GM12878 (cell line): ENCODE measurements around the gene SLCO4A1. TPM values are rescaled to one million over a fixed set of nuclear protein-coding genes. Genes with fewer than 3 reads are reported as not detected.

Experiments used
- ATAC-seq: fragments of 200-7000 bp; cut with Tn5 transposase; 3 replicates; pipeline ENCODE4 v1.9.1; 2020; ENCODE audit warnings: mild to moderate bottlenecking, moderate library complexity
- BruUV-seq: library from RNA; stranded (reverse); fragments of 400-500 nt; replicated peaks from 2 replicates; lab custom pipeline; 2021; lab: Mats Ljungman, UMichigan
- CTCF ChIA-PET: fragments of 300-600 bp; sonication (Branson Sonifier 250); formaldehyde crosslinking; extraction: SDS; loops from one replicate; lab custom pipeline; 2021; ENCODE audit warnings: inconsistent platforms; lab: Yijun Ruan, JAX
- POLR2A ChIA-PET: fragments of 350-600 bp; formaldehyde crosslinking; extraction: SDS; loops from one replicate; lab custom pipeline; 2021; ENCODE audit warnings: inconsistent platforms; lab: Charles Lee
- RAD21 ChIA-PET: fragments of 300-600 bp; sonication (Branson Sonifier 250); formaldehyde crosslinking; loops from one replicate; lab custom pipeline; 2023; ENCODE audit warnings: antibody characterized with exemption; ENCODE audit not compliant: unreplicated experiment; lab: Charles Lee
- SMC1A ChIA-PET: fragments of 300-600 bp; sonication (Branson Sonifier 250); formaldehyde crosslinking; loops from one replicate; lab custom pipeline; 2023; ENCODE audit not compliant: unreplicated experiment, uncharacterized antibody; lab: Charles Lee
- DNase-seq: peaks from one replicate; pipeline ENCODE4 v3.0.0-alpha.2; 2011; ENCODE audit warnings: low read depth, low spot score
- FAIRE-seq: peaks from 3 replicates; lab custom pipeline; 2011; peaks lifted over from hg19 to GRCh38; lab: Jason Lieb, UNC
- H2AFZ ChIP-seq: 2 replicates; pipeline ENCODE4 v1.6.0; 2011; ENCODE audit warnings: low read depth, low read length, control low read depth; ENCODE audit not compliant: control insufficient read depth
- H3K27ac ChIP-seq: 2 replicates; pipeline ENCODE4 v1.5.1; 2011; ENCODE audit warnings: control low read depth; ENCODE audit not compliant: control insufficient read depth, insufficient read depth
- H3K27me3 ChIP-seq, 2 experiments: replicated peaks in 1 of 2; 2 replicates each; pipeline versions ENCODE4 v1.6.0 to v1.6.1; 2011; ENCODE audit warnings: low read length in 1 of 2; ENCODE audit not compliant: control insufficient read depth in 2 of 2, insufficient read depth in 2 of 2
- H3K36me3 ChIP-seq, 2 experiments: 2 replicates each; pipeline ENCODE4 v1.5.1; 2011; ENCODE audit warnings: low read length in 1 of 2; ENCODE audit not compliant: control insufficient read depth in 2 of 2, insufficient read depth in 2 of 2
- H3K4me1 ChIP-seq: 2 replicates; pipeline ENCODE4 v1.6.1; 2011; ENCODE audit warnings: mild to moderate bottlenecking, low read length, moderate library complexity, mixed read lengths; ENCODE audit not compliant: control insufficient read depth, insufficient read depth
- H3K4me2 ChIP-seq: 2 replicates; pipeline ENCODE4 v1.6.0; 2011; ENCODE audit warnings: control low read depth; ENCODE audit not compliant: control insufficient read depth, insufficient read depth
- H3K4me3 ChIP-seq: fragments of 200-600 bp; sonication (generic); 2 replicates; pipeline ENCODE4 v1.5.1; 2016
- H3K79me2 ChIP-seq: 2 replicates; pipeline ENCODE4 v1.6.0; 2011; ENCODE audit warnings: low read length; ENCODE audit not compliant: control insufficient read depth, insufficient read depth
- H3K9ac ChIP-seq: 2 replicates; pipeline ENCODE4 v1.8.0; 2011; ENCODE audit warnings: low read length, control low read depth, mixed read lengths; ENCODE audit not compliant: control insufficient read depth, insufficient read depth
- H3K9me3 ChIP-seq: replicated peaks from 3 replicates; pipeline ENCODE4 v1.5.1; 2011; ENCODE audit warnings: mild to moderate bottlenecking, low read length; ENCODE audit not compliant: control insufficient read depth, insufficient read depth
- H4K20me1 ChIP-seq: 2 replicates; pipeline ENCODE4 v1.6.0; 2011; ENCODE audit not compliant: control insufficient read depth, insufficient read depth
- BCL11A ChIP-seq: IDR thresholded peaks from 2 replicates; pipeline ENCODE4 v1.6.1; 2011; ENCODE audit warnings: low read depth, low read length
- BCL3 ChIP-seq: IDR thresholded peaks from 2 replicates; pipeline ENCODE4 v1.6.1; 2011; ENCODE audit warnings: borderline replicate concordance, low read depth, mild to moderate bottlenecking, moderate library complexity, low read length; ENCODE audit not compliant: insufficient read depth, poor library complexity, severe bottlenecking
- BMI1 ChIP-seq: fragments of 450-650 bp; IDR thresholded peaks from 2 replicates; pipeline ENCODE4 v1.6.1; 2016; ENCODE audit warnings: mild to moderate bottlenecking, moderate library complexity, borderline replicate concordance
- FOS ChIP-seq: IDR thresholded peaks from 3 replicates; pipeline ENCODE4 v1.6.1; 2011; ENCODE audit warnings: borderline replicate concordance; ENCODE audit not compliant: insufficient read length; ENCODE audit errors: extremely low read depth
- IRF4 ChIP-seq: IDR thresholded peaks from 2 replicates; pipeline ENCODE4 v1.6.1; 2011; ENCODE audit warnings: low read depth, low read length
- JUND ChIP-seq: IDR thresholded peaks from 2 replicates; pipeline ENCODE4 v1.6.1; 2012; ENCODE audit warnings: low read depth, mild to moderate bottlenecking, low read length, improper control_type of control experiment, moderate library complexity
- PBX3 ChIP-seq: IDR thresholded peaks from 2 replicates; pipeline ENCODE4 v1.6.1; 2011; ENCODE audit warnings: mild to moderate bottlenecking, low read depth, low read length, moderate library complexity; ENCODE audit not compliant: insufficient replicate concordance
- PML ChIP-seq: IDR thresholded peaks from 2 replicates; pipeline ENCODE4 v1.6.1; 2012; ENCODE audit warnings: low read length, inconsistent platforms
- SPI1 ChIP-seq: IDR thresholded peaks from 2 replicates; pipeline ENCODE4 v1.6.1; 2011; ENCODE audit warnings: low read depth, mild to moderate bottlenecking, low read length, moderate library complexity, borderline replicate concordance; ENCODE audit not compliant: insufficient read depth
- TAF1 ChIP-seq: IDR thresholded peaks from 2 replicates; pipeline ENCODE4 v1.6.1; 2011; ENCODE audit warnings: mild to moderate bottlenecking, low read depth, low read length, borderline replicate concordance
- TCF7 ChIP-seq: IDR thresholded peaks from 2 replicates; pipeline ENCODE4 v1.6.1; 2014; ENCODE audit warnings: antibody characterized with exemption, borderline replicate concordance
- WGBS: methylation state at CpG from one replicate; pipeline ENCODE4 v1.1.6; 2016; ENCODE audit warnings: low lambda C conversion rate; ENCODE audit not compliant: insufficient replicate concordance, insufficient coverage; ENCODE audit errors: missing lambda C conversion rate; 5-methylcytosine and 5-hydroxymethylcytosine counted together
- in situ Hi-C: fragments of 300-500 bp; cut with MboI; formaldehyde crosslinking; loops from 9 replicates; pipeline ENCODE4 v1.14.3; 2018; ENCODE audit warnings: mixed read lengths
- intact Hi-C: fragments of 100-400 bp; cut with micrococcal nuclease; formaldehyde crosslinking; loops from one replicate; pipeline ENCODE4 v1.14.2; 2022; ENCODE audit not compliant: unreplicated experiment
- polyA plus RNA-seq, 11 experiments: library from polyadenylated mRNA; depleted of rRNA in 4 of 11; unstranded in 6 of 11; stranded (reverse) in 5 of 11; fragments of >200 nt; fragmentation: Nextera tagmentation in 4 of 11; fragmentation: Illumina TruSeq in 1 of 11; extraction: Ambion mirVana in 4 of 11; extraction: Trizol in 1 of 11; gene quantifications; 1 replicate in 1 of 11; 2 replicates in 10 of 11; pipeline versions ENCODE4 v1.2.1 to v1.2.3, GENCODE V29; 2011 to 2016; ENCODE audit warnings: inconsistent platforms in 2 of 11, missing spikeins in 2 of 11, low read depth in 1 of 11
- total RNA-seq, 4 experiments: library from RNA; depleted of rRNA in 3 of 4; stranded (reverse); fragments of >200 nt in 3 of 4; fragmentation: Illumina TruSeq in 1 of 4; extraction: Trizol in 1 of 4; gene quantifications; 2 replicates each; pipeline versions ENCODE4 v1.2.1 to v1.2.3, GENCODE V29; 2013 to 2021
- TF ChIP-seq, protein P1 (sequence below): IDR thresholded peaks from 2 replicates; pipeline ENCODE4 v1.6.1; 2011; ENCODE audit warnings: low read depth, low read length, improper control_type of control experiment, borderline replicate concordance

SLCO4A1 gene
- total and polyA plus RNA-seq, 10 of the 15 experiments (the other 5 are each of a cell fraction or from before 2014, with no cell fraction given): 2.1 to 30.7 (median 12.0) TPM

GRCh38 chr20:62714799-62715198 is 72.5 kb downstream of the SLCO4A1 start:
- in situ Hi-C loops (no loop called here), intact Hi-C loops (no loop called here)
- Histone ChIP-seq H3K4me1 (no peaks in the 10 kb centered on the region), H3K27me3 (peaks cover 0 to 5% of the 10 kb centered on the region in 2 experiments; a peak in 2 of 4 replicates), H3K36me3 (no peaks in the 10 kb centered on the region), H3K27ac (no peak overlapping the region), H2AFZ (no peak overlapping the region)
- SMC1A ChIA-PET: no interaction called here
- DNase-seq: no peak
- ATAC-seq: no peak
- TF ChIP-seq JUND: no peak
- TF ChIP-seq BCL3: no peak
- TF ChIP-seq IRF4: no peak
- no peak for TF ChIP-seq BCL11A
- TF ChIP-seq, all 136 proteins: peak for 0
- Histone ChIP-seq H3K4me3 (no peak overlapping the region), H4K20me1 (no peaks in the 10 kb centered on the region), H3K9ac (no peak overlapping the region), H3K9me3 (peaks cover under 1% of the 10 kb centered on the region; the same call in 1 of the 3 replicates), H3K4me2 (no peak overlapping the region), H3K79me2 (no peaks in the 10 kb centered on the region)
- CTCF ChIA-PET: interaction anchor here (1.0 kb wide), 1 partner anchor 77 kb away, joined by 3 read pairs; no protein-coding TSS in a partner anchor
- POLR2A ChIA-PET: no interaction called here
- no peak for FAIRE-seq
- RAD21 ChIA-PET: no interaction called here
- WGBS: 68% methylated on average over 6 of the region's 6 CpGs
- BruUV-seq: no TSS peak

GRCh38 chr20:62715201-62715600 is 72.9 kb downstream of the SLCO4A1 start:
- CTCF ChIA-PET: interaction anchor here (1.0 kb wide), 1 partner anchor 77 kb away, joined by 3 read pairs; no protein-coding TSS in a partner anchor
- no peak for ATAC-seq
- TF ChIP-seq, protein P1, sequence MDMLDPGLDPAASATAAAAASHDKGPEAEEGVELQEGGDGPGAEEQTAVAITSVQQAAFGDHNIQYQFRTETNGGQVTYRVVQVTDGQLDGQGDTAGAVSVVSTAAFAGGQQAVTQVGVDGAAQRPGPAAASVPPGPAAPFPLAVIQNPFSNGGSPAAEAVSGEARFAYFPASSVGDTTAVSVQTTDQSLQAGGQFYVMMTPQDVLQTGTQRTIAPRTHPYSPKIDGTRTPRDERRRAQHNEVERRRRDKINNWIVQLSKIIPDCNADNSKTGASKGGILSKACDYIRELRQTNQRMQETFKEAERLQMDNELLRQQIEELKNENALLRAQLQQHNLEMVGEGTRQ: no peak
- TF ChIP-seq PBX3 (no peak), SPI1 (no peak), PML (no peak), TCF7 (no peak), FOS (no peak), TAF1 (no peak), BMI1 (no peak)

More at GRCh38 chr20:62715201-62715600, 72.9 kb downstream of the SLCO4A1 start:
- no peak overlapping the region for H3K9ac ChIP-seq
- no peak overlapping the region for H2AFZ ChIP-seq
- H3K9me3 ChIP-seq: peaks cover 2% of the 10 kb centered on the region; the same call in 1 of the 3 replicates
- POLR2A ChIA-PET: interaction anchor here (0.6 kb wide), 1 partner anchor 109 kb away, joined by 4 read pairs; no protein-coding TSS in a partner anchor
- H3K4me3 ChIP-seq: no peak overlapping the region
- no peaks in the 10 kb centered on the region for H3K79me2 ChIP-seq
- SMC1A ChIA-PET: no interaction called here
- intact Hi-C loops (no loop called here), in situ Hi-C loops (no loop called here)
- peaks cover 0 to 5% of the 10 kb centered on the region in 2 experiments; a peak in 2 of 4 replicates for H3K27me3 ChIP-seq
- FAIRE-seq: no peak
- no peaks in the 10 kb centered on the region for H3K4me1 ChIP-seq
- H3K27ac ChIP-seq: no peak overlapping the region
- no TSS peak for BruUV-seq
- WGBS: 48% methylated on average over 10 of the region's 10 CpGs
- DNase-seq: no peak
- RAD21 ChIA-PET: no interaction called here
- no peaks in the 10 kb centered on the region for H4K20me1 ChIP-seq
- no peaks in the 10 kb centered on the region for H3K36me3 ChIP-seq
- no peak overlapping the region for H3K4me2 ChIP-seq
